A673 (cell line): ENCODE results near the gene IL4R.

ENCODE experiments used
- EZH2 ChIP-seq: fragments of 200-600 bp; sonication (generic); IDR thresholded peaks from 2 replicates; pipeline ENCODE4 v1.6.1; 2017; ENCODE audit warnings: borderline replicate concordance, low read depth, mild to moderate bottlenecking, mixed read lengths, antibody characterized with exemption, low read length; ENCODE audit not compliant: poor library complexity, severe bottlenecking
- TF ChIP-seq, protein P1 (sequence below): fragments of 300-800, 200-600 bp; sonication (generic); conservative IDR thresholded peaks from 2 replicates; pipeline ENCODE4 v1.5.1; 2017; ENCODE audit warnings: low read depth, mild to moderate bottlenecking, antibody characterized with exemption, low read length, moderate library complexity, mixed read lengths

DNA sequence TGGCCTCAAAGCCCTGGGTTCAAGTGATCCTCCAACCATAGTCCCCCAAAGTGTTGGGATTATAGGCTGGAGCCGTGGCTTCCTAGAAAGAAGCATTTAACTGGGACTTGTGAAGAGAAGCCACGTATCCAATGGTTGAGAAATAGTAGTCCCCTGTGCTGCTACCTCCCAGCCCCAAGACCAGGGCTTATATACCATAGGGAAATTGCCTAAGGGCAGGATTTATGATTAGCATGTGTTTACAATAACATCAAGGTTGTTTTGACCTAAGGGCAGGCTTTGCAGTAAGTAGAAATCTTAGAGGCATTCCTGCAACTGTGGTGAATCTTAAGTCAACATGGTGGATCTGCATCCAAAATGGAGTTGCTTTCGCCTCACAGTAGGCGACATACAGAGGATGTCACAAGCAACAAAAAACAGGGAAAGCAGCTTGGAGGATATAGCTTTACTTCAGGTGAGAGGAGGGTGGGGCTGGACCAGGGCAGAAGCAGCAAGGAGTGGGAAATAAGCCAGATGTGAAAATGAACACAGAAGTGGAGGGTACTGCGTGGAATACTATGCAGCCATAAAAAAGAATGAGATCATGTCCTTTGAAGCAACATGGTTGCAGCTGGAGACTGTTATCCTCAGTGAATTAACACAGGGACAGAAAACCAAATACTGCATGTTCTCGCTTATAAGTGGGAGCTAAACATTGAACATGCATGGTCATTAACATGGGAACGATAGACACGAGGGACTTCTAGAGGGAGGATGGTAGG is 26.5 kb upstream of the IL4R start:
- TF ChIP-seq, protein P1, sequence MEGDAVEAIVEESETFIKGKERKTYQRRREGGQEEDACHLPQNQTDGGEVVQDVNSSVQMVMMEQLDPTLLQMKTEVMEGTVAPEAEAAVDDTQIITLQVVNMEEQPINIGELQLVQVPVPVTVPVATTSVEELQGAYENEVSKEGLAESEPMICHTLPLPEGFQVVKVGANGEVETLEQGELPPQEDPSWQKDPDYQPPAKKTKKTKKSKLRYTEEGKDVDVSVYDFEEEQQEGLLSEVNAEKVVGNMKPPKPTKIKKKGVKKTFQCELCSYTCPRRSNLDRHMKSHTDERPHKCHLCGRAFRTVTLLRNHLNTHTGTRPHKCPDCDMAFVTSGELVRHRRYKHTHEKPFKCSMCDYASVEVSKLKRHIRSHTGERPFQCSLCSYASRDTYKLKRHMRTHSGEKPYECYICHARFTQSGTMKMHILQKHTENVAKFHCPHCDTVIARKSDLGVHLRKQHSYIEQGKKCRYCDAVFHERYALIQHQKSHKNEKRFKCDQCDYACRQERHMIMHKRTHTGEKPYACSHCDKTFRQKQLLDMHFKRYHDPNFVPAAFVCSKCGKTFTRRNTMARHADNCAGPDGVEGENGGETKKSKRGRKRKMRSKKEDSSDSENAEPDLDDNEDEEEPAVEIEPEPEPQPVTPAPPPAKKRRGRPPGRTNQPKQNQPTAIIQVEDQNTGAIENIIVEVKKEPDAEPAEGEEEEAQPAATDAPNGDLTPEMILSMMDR = no peak
- TF ChIP-seq EZH2 = no peak
